HG02571 (cell line): ENCODE results near the gene LMBR1L.

Experiments
- ATAC-seq: cut with Tn5 transposase; IDR thresholded peaks from one replicate; pipeline ENCODE4 v1.9.1; 2021; ENCODE audit warnings: mild to moderate bottlenecking, moderate library complexity; ENCODE audit not compliant: unreplicated experiment

The LMBR1L gene

DNA sequence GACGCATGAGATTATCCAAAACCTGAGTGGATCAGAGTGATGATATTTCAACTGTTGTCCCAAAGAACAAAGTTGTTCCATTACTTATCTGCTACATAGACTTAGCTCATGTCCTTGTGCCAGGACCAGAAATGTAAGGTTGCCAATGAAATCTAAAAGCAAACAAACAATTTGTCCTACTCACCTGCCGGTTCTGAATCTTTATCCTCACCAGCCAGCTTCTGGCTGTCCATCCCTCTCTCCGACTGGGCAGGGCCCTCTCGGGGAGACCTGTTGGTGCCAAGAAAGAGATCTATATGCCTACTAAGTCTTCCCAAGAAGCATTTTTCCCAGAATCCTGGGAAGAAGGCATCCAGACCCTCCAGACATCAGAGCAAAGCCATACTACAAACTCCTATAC, 55.6 kb downstream of the LMBR1L start:
- no peak for ATAC-seq

GRCh38 chr12:49054524-49054923, 56.1 kb downstream of the LMBR1L start:
- no peak for ATAC-seq

GRCh38 chr12:49054096-49054495, 56.6 kb downstream of the LMBR1L start:
- no peak for ATAC-seq

- no peak for ATAC-seq
These were observed 58.0 kb downstream of the LMBR1L start for GRCh38 chr12:49052451-49053208.

DNA sequence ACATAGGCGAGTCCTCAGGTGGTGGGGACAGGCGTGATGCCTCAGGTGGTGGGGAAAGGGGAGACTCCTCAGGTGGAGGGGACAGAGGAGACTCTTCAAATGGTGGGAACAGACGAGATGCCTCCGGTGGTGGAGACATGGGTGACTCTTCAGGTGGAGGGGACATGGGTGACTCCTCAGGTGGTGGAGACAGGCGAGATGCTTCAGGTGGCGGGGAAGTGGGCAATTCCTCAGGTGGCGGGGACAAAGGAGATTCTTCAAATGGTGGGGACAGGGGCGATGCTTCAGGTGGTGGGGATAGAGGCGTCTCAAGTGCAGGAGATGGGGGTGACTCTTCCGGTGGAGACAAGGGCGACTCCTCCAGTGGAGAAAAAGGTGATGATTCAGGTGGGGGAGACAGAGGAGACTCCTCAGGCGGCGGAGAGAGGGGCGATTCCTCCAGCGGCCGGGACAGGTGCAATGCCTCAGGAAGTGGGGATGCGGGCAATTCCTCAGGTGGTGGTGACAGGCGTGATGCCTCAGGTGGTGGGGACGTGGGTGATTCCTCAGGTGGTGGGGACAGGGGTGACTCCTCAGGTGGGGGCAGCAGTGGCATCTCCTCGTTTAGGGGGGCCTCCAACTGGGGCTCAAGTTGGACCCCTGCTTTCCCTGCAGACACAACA, 58.7 kb downstream of the LMBR1L start:
- ATAC-seq = no peak

DNA sequence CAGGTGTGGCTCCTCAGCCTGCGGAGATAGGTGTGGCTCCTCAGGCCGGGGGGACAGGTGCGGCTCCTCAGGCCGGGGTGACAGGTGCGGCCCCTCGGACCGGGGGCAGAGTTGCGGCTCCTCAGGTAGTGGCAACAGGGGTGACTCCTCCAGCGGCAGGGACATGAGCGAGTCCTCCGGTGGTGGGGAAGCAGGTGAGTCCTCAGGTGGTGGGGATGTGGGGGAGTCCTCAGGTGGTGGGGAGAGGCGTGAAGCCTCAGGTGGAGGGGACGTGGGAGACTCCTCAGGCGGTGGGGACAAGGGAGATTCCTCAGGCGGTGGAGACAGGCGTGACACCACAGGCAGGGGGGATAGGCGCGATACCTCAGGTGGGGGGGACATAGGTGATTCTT, 59.3 kb downstream of the LMBR1L start:
- ATAC-seq = no peak

DNA sequence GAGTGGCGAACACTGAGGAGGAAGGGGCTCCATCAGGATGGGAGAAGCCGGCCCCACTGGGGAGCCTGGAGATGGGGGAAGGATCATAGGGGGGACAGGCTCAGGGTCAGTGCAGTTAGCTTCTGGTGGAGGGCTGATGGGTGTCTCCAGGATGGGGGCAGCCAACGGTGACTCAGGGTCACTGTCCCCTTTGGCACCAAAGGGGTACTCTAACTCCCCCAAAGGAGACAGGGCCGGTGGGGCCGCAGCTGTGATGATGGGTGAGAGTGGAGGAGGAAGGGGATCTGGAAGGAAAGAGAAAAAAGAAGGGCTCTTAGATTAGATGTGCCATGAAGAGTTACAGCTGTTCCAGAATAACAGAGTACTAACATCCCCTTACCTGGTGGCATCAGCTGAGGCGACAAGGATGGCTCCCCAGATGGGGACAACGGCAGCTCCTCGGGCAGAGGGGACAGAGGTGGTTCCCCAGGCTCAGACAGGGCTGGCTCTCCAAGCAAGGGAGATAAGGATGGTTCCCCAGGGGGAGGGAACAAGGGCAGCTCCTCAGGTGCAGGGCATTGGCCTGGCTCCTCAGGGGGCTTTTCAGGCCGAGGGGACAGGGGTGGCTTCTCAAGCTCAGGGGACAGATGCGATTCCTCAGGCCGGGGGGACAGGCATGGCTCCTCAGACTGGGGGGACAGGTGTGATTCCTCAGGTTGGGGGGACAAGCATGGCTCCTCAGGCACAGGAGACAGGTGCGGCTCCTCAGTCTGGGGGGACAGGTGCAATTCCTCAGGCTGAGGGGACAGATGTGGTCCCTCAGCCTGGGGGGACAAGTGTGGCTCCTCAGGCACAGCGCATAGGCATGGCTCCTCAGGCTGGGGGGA, 59.9 kb downstream of the LMBR1L start:
- ATAC-seq = no peak

DNA sequence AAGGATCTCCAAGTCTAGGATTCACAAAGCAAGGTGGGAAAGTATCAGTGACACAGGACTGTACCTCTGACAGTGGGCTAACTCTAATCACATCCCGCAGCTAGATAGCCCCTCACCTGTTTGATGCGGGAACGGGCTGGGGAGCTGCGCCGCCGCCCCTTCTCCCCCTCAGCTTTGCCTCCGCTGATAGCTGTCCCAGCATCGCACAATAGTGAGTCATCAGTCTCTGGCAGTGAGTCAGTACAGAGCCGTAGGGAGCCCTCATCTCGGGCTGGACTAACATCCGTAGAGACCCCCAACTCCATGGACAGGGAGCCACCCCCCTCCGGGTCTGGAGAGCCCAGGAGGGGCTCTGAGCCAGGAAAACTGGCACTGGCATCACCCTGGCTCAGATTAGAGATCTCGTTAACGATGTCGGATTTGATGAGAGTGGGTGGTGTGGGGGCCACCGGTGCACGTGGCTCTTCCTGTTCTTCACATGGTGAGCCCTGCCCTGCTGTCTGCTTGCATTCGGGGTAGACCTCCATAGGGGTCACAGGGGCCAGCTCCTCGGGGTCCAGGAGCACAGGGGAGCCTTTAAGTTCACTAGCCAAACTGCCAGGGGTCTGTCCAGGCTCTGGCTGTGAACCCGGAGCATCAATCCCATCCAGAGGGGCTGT, 61.0 kb downstream of the LMBR1L start:
- no peak for ATAC-seq

GRCh38 chr12:49048953-49049352, 61.7 kb downstream of the LMBR1L start:
- ATAC-seq = no peak
